Measurements from ENCODE around the gene SPATA2.
"Not testable (repeated sequence)": the region's sequence is repeated elsewhere in the genome, so short reads cannot be mapped to it uniquely, and the experiment has no call there.

The SPATA2 gene

GRCh38 chr20:49901588-49901987 lies 13.7 kb downstream of the SPATA2 start:
- H3K27me3 ChIP-seq (ENCODE audit: insufficient read depth, low read length), result no peaks in the 10 kb centered on the region
- no peak overlapping the region for H3K9ac ChIP-seq (ENCODE audit: low read length)
- no peak for TF ChIP-seq EZH2 (IDR thresholded peaks at IDR 0.05; ENCODE audit: borderline replicate concordance, low read length)
- TF ChIP-seq CTCF (IDR thresholded peaks at IDR 0.05; ENCODE audit: low read length), result no peak
- no peak overlapping the region for H2AFZ ChIP-seq (ENCODE audit: low read length)
- no peaks in the 10 kb centered on the region for H4K20me1 ChIP-seq (ENCODE audit: insufficient read depth, low read length)
- no peak overlapping the region for H3K27ac ChIP-seq (ENCODE audit: low read depth, low read length, poor library complexity, severe bottlenecking)
- no peak overlapping the region for H3K4me3 ChIP-seq (ENCODE audit: low read depth, low read length, poor library complexity, severe bottlenecking)
- H3F3A ChIP-seq (ENCODE audit: insufficient read depth, low read length), result no peaks in the 10 kb centered on the region
- H3K79me2 ChIP-seq (ENCODE audit: insufficient read depth, low read length), result no peaks in the 10 kb centered on the region
- no peaks in the 10 kb centered on the region for H3K9me2 ChIP-seq (ENCODE audit: low read depth, low read length)
- peaks cover 29% of the 10 kb centered on the region for H3K36me3 ChIP-seq (ENCODE audit: insufficient read depth, low read length)
- no peak overlapping the region for H3K4me2 ChIP-seq (ENCODE audit: low read length)
- H3K9me3 ChIP-seq (ENCODE audit: low read length), result 0 out of 2 replicates have a peak, but pooled peaks cover 4% of the 10 kb centered on the region
- H3K4me1 ChIP-seq (ENCODE audit: insufficient read depth, low read length, severe bottlenecking), result no peaks in the 10 kb centered on the region

GRCh38 chr20:49899541-49900383 lies 15.6 kb downstream of the SPATA2 start:
- H3K4me1 ChIP-seq (ENCODE audit: insufficient read depth, low read length, severe bottlenecking), result no peaks in the 10 kb centered on the region
- H3K27me3 ChIP-seq (ENCODE audit: insufficient read depth, low read length), result no peaks in the 10 kb centered on the region
- no peak overlapping the region for H3K4me2 ChIP-seq (ENCODE audit: low read length)
- H3K79me2 ChIP-seq (ENCODE audit: insufficient read depth, low read length), result no peaks in the 10 kb centered on the region
- H3K36me3 ChIP-seq (ENCODE audit: insufficient read depth, low read length), result peaks cover 11% of the 10 kb centered on the region; the same call in 1 of the 2 replicates
- H3F3A ChIP-seq (ENCODE audit: insufficient read depth, low read length), result no peaks in the 10 kb centered on the region
- no peaks in the 10 kb centered on the region for H3K9me2 ChIP-seq (ENCODE audit: low read depth, low read length)
- no peak overlapping the region for H3K4me3 ChIP-seq (ENCODE audit: low read depth, low read length, poor library complexity, severe bottlenecking)
- H3K27ac ChIP-seq (ENCODE audit: low read depth, low read length, poor library complexity, severe bottlenecking), result no peak overlapping the region
- H2AFZ ChIP-seq (ENCODE audit: low read length), result no peak overlapping the region
- TF ChIP-seq CTCF (IDR thresholded peaks at IDR 0.05; ENCODE audit: low read length), result no peak
- no peak for TF ChIP-seq EZH2 (IDR thresholded peaks at IDR 0.05; ENCODE audit: borderline replicate concordance, low read length)
- no peak overlapping the region for H3K9ac ChIP-seq (ENCODE audit: low read length)
- 0 out of 2 replicates have a peak, but pooled peaks cover 4% of the 10 kb centered on the region for H3K9me3 ChIP-seq (ENCODE audit: low read length)
- H4K20me1 ChIP-seq (ENCODE audit: insufficient read depth, low read length), result no peaks in the 10 kb centered on the region

GRCh38 chr20:49896204-49896603 lies 19.1 kb downstream of the SPATA2 start:
- H3F3A ChIP-seq (ENCODE audit: insufficient read depth, low read length), result no peaks in the 10 kb centered on the region
- H3K4me3 ChIP-seq (ENCODE audit: low read depth, low read length, poor library complexity, severe bottlenecking), result no peak overlapping the region
- peaks cover 18% of the 10 kb centered on the region for H3K4me1 ChIP-seq (ENCODE audit: insufficient read depth, low read length, severe bottlenecking)
- no peak overlapping the region for H3K4me2 ChIP-seq (ENCODE audit: low read length)
- H4K20me1 ChIP-seq (ENCODE audit: insufficient read depth, low read length), result no peaks in the 10 kb centered on the region
- H2AFZ ChIP-seq (ENCODE audit: low read length), result no peak overlapping the region
- no peaks in the 10 kb centered on the region for H3K9me2 ChIP-seq (ENCODE audit: low read depth, low read length)
- no peaks in the 10 kb centered on the region for H3K36me3 ChIP-seq (ENCODE audit: insufficient read depth, low read length)
- H3K27me3 ChIP-seq (ENCODE audit: insufficient read depth, low read length), result no peaks in the 10 kb centered on the region
- 0 out of 2 replicates have a peak, but pooled peaks cover 4% of the 10 kb centered on the region for H3K9me3 ChIP-seq (ENCODE audit: low read length)
- TF ChIP-seq CTCF (IDR thresholded peaks at IDR 0.05; ENCODE audit: low read length) (no peak), EZH2 (IDR thresholded peaks at IDR 0.05; ENCODE audit: borderline replicate concordance, low read length) (no peak)
- no peak overlapping the region for H3K9ac ChIP-seq (ENCODE audit: low read length)
- no peak overlapping the region for H3K27ac ChIP-seq (ENCODE audit: low read depth, low read length, poor library complexity, severe bottlenecking)
- no peaks in the 10 kb centered on the region for H3K79me2 ChIP-seq (ENCODE audit: insufficient read depth, low read length)

- H3F3A ChIP-seq (ENCODE audit: insufficient read depth, low read length); H3K27me3 ChIP-seq (ENCODE audit: insufficient read depth, low read length); H3K4me2 ChIP-seq (ENCODE audit: low read length); H4K20me1 ChIP-seq (ENCODE audit: insufficient read depth, low read length); H3K36me3 ChIP-seq (ENCODE audit: insufficient read depth, low read length); H3K27ac ChIP-seq (ENCODE audit: low read depth, low read length, poor library complexity, severe bottlenecking); H2AFZ ChIP-seq (ENCODE audit: low read length); H3K79me2 ChIP-seq (ENCODE audit: insufficient read depth, low read length); H3K4me3 ChIP-seq (ENCODE audit: low read depth, low read length, poor library complexity, severe bottlenecking); H3K9me3 ChIP-seq (ENCODE audit: low read length); H3K9me2 ChIP-seq (ENCODE audit: low read depth, low read length); H3K9ac ChIP-seq (ENCODE audit: low read length): not testable (repeated sequence)
- H3K4me1 ChIP-seq (ENCODE audit: insufficient read depth, low read length, severe bottlenecking), result peaks cover 18% of the 10 kb centered on the region
These were observed 19.7 kb downstream of the SPATA2 start for GRCh38 chr20:49895474-49896093.

Measured in OCI-LY1 (cell line).